ENCODE measurements around the gene OTULIN.

The OTULIN gene

GRCh38 chr5:14718778-14719177 is 54.3 kb downstream of the OTULIN start:
- in situ Hi-C loops (cut with MboI; ENCODE audit: low sequenced_read_pairs), result no loop called here

DNA sequence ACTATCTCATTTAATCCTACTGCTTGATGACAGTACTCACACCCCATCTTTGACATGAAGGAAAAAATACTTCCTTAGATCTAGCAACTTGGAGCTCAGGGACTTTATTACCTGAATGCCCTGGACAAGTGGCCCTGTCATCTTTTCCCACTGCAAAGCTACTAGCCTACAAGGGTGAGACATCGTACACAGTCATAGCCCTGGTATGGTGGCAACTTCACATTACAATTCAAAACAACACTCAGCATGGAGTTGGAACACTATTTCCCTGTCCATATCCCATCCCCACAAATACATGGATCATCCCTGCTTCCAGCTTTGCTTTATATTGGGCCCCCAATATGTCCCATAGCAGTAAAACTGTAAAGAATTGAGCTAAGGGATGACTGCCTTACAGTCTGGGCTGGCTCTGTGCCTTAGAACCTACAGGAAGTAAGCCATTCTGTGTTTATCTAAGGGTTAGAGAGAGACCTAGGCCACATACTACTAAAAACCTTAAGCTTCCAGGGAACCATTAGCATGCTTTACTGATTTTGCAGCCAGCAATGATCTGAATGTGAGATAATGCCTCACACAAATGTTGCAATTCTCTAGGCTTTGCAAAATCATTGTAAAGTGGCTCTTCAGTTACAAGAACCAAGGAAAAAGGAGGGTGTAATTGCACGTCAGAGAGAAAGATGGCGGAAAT is 55.9 kb downstream of the OTULIN start:
- in situ Hi-C loops (cut with MboI; ENCODE audit: low sequenced_read_pairs), result no loop called here

- in situ Hi-C loops (cut with MboI; ENCODE audit: low sequenced_read_pairs), result no loop called here
Observed at GRCh38 chr5:14721990-14722656, 57.6 kb downstream of the OTULIN start.

DNA sequence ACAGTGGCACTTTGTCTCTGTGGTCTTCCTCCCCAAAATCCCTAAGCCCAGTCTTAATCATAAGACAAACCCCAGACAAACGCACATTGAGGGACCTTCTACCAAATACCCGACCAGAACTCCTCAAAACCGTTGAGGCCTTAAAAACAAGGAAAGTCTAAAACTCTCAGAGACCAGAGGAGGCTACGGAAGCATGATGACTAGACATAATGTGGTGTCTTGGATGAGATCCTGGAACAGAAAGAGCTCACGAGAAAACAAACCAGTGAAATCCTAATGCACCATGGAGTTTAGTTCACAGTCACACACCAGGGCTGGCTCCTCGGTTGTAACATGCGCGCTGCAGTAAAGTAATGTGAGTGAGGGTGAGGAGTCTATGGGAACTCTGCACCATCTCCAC is 58.4 kb downstream of the OTULIN start:
- in situ Hi-C loops (cut with MboI; ENCODE audit: low sequenced_read_pairs), result no loop called here

DNA sequence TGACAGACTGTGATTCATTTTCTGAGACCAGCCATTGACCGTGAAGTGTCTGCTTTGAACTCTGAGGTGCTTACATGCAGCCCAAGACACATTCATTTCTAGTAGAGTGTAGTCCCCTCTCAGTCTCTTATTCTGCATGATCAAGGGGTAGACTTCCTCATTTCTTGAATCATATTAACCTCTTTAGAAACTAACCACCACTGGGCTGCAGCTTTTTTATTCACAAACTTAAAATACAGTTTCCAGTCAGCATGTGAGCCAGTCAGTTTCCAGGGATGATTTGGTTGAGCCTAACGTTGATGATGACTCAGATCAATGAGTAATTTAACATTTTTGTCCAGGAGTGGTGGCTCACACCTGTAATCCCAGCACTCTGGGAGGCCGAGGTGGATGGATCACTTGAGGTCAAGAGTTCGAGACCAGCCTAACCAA is 59.2 kb downstream of the OTULIN start:
- in situ Hi-C loops (cut with MboI; ENCODE audit: low sequenced_read_pairs), result no loop called here

DNA sequence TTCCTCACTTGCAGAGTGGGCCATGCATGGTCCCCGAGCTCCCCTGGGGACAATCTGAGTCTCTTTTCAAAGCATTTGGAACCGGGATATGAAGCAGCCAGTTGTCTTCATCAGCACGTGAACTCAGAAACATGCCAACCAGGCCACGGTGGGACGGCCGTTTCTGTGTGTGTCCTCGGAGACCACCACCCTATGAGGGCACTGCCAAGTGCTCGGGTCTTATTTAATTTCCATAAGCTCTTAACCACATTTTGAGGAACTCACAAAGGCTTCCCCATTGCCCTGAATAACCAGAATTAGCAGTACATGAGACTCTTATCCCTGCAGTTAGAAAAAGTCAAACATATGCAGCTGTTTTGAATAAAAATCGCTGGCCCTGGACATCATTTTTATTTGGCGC is 60.1 kb downstream of the OTULIN start:
- in situ Hi-C loops (cut with MboI; ENCODE audit: low sequenced_read_pairs), result loop anchor here (25.0 kb wide), 1 partner anchor 288 kb away; no protein-coding TSS in a partner anchor

- in situ Hi-C loops (cut with MboI; ENCODE audit: low sequenced_read_pairs), result loop anchor here (25.0 kb wide), 1 partner anchor 286 kb away; no protein-coding TSS in a partner anchor
Observed at GRCh38 chr5:14726066-14726838, 61.7 kb downstream of the OTULIN start.

GRCh38 chr5:14727428-14727865 is 62.9 kb downstream of the OTULIN start:
- in situ Hi-C loops (cut with MboI; ENCODE audit: low sequenced_read_pairs), result loop anchor here (25.0 kb wide), 1 partner anchor 285 kb away; no protein-coding TSS in a partner anchor

DNA sequence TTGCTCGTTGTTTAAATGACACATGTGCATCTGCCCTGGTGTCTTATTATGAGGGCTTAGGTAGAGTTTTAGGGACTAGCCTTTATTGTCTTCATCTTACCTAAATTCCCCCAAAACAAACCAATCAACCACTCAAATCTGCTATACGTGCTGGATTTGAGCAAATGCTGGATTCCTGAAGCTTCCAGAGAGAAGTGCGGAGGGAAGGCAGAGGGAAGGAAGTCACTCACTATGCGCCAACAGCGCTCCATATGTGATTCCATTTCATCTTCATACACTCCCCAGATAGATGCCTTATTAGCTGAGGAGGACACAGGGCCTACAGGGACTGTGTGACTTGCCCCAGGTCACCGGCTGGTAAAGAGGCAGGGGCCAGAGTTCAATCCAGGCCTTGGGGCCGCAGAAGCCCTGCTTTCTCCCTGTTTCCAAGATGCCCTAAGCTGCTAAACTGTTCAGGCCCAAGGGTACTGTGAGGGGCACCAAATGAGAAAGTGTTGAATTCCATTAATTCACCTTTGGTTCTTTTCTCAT is 63.5 kb downstream of the OTULIN start:
- in situ Hi-C loops (cut with MboI; ENCODE audit: low sequenced_read_pairs), result loop anchor here (25.0 kb wide), 1 partner anchor 284 kb away; no protein-coding TSS in a partner anchor

DNA sequence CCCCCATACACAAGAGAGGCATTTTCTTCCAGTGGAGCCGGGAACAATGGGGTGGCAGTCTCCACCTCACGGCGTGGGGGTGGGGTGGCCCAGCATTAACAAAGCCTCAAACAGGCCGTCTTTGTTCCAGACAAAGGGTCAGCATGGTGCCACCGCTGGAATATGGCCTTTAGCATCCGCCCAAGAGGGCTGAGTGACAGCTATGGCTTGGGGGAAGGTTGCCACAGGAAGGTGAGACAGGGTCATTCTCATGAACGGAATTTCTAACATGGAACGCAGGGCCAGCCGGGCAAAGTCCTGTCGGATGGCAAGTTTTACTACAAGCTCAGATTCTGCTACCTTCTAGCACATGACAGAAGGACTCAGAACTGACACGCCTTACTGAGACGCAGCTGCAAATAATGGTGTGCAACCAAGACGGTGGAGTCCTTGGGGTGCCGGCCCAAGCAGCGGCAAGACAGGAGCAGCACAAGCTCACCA is 64.0 kb downstream of the OTULIN start:
- in situ Hi-C loops (cut with MboI; ENCODE audit: low sequenced_read_pairs), result loop anchor here (25.0 kb wide), 1 partner anchor 284 kb away; no protein-coding TSS in a partner anchor

- in situ Hi-C loops (cut with MboI; ENCODE audit: low sequenced_read_pairs), result loop anchor here (25.0 kb wide), 1 partner anchor 283 kb away; no protein-coding TSS in a partner anchor
Observed at GRCh38 chr5:14729448-14730385, 65.2 kb downstream of the OTULIN start.

- in situ Hi-C loops (cut with MboI; ENCODE audit: low sequenced_read_pairs), result loop anchor here (25.0 kb wide), 1 partner anchor 282 kb away; no protein-coding TSS in a partner anchor
Observed at GRCh38 chr5:14730466-14730865, 65.9 kb downstream of the OTULIN start.

DNA sequence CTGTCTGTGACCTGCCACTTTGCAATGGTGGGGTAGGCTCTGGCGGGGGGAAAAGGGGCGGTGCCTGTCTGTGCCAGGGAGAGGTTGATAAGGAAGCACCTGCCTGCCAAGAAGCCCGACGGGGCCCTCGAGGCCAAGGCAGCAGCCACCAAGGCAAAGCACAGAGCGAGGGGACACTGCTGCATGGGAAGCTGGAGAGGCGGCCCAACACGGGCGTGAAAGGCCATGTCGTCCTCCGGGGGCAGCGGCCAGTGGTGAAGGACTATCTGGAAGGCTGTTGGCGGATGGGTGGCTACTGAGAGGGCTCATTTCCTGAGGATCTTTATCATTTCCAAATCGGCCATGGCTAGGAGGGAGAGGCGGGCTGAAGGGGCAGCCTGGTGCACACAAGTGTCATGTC is 66.4 kb downstream of the OTULIN start:
- in situ Hi-C loops (cut with MboI; ENCODE audit: low sequenced_read_pairs), result loop anchor here (25.0 kb wide), 1 partner anchor 281 kb away; no protein-coding TSS in a partner anchor

- in situ Hi-C loops (cut with MboI; ENCODE audit: low sequenced_read_pairs), result loop anchor here (25.0 kb wide), 1 partner anchor 279 kb away; no protein-coding TSS in a partner anchor
Observed at GRCh38 chr5:14732991-14733390, 68.5 kb downstream of the OTULIN start.

- in situ Hi-C loops (cut with MboI; ENCODE audit: low sequenced_read_pairs), result loop anchor here (25.0 kb wide), 1 partner anchor 279 kb away; no protein-coding TSS in a partner anchor
Observed at GRCh38 chr5:14733661-14734060, 69.1 kb downstream of the OTULIN start.

DNA sequence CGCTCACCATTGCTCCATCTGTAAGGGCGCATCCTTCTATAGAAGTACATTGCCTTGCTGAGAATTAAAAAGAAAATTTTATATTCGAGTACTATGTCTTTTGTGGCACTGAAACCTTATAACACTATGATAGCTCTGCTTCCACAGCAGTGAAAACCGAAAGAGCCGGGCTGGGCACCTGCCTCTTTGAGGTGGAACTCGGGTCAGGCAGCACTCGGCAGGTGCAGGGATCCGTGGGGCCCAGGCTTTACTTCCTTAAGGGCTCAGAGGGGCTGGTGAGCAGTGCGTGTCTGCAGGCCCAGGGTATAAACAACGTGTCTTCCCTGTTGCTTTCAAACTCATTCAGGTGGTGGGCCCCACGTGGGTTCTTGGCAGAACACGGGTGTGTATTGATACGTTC is 69.9 kb downstream of the OTULIN start:
- in situ Hi-C loops (cut with MboI; ENCODE audit: low sequenced_read_pairs), result loop anchor here (25.0 kb wide), 1 partner anchor 278 kb away; no protein-coding TSS in a partner anchor

GRCh38 chr5:14735944-14736343 is 71.4 kb downstream of the OTULIN start:
- in situ Hi-C loops (cut with MboI; ENCODE audit: low sequenced_read_pairs), result loop anchor here (25.0 kb wide), 1 partner anchor 276 kb away; no protein-coding TSS in a partner anchor

- in situ Hi-C loops (cut with MboI; ENCODE audit: low sequenced_read_pairs), result loop anchor here (25.0 kb wide), 1 partner anchor 275 kb away; no protein-coding TSS in a partner anchor
Observed at GRCh38 chr5:14737291-14737690, 72.8 kb downstream of the OTULIN start.

- in situ Hi-C loops (cut with MboI; ENCODE audit: low sequenced_read_pairs), result loop anchor here (25.0 kb wide), 1 partner anchor 274 kb away; no protein-coding TSS in a partner anchor
Observed at GRCh38 chr5:14738050-14738449, 73.5 kb downstream of the OTULIN start.
